K562 (cell line): Measurements from ENCODE around the gene ENO2. TPM values are rescaled to one million over a fixed set of nuclear protein-coding genes. Genes with fewer than 3 reads are reported as not detected.

ENCODE experiments used
- ARID2 ChIP-seq: fragments of 450-650 bp; IDR thresholded peaks from 2 replicates; pipeline ENCODE4 v1.6.1; 2017; ENCODE audit warnings: antibody characterized with exemption, mild to moderate bottlenecking
- CBFA2T2 ChIP-seq: fragments of 450-650 bp; conservative IDR thresholded peaks from 2 replicates; pipeline ENCODE4 v1.6.1; 2017; ENCODE audit warnings: mild to moderate bottlenecking
- CEBPB ChIP-seq: fragments of 450-650 bp; IDR thresholded peaks from 2 replicates; pipeline ENCODE4 v1.6.1; 2016; ENCODE audit warnings: missing genetic modification characterization, missing compliant biosample characterization
- ELF4 ChIP-seq: fragments of 450-650 bp; formaldehyde crosslinking; IDR thresholded peaks from 2 replicates; pipeline ENCODE4 v1.4.0; 2022; ENCODE audit warnings: missing genetic modification characterization
- ETV1 ChIP-seq: fragments of 450-650 bp; conservative IDR thresholded peaks from 2 replicates; pipeline ENCODE4 v1.6.1; 2016; ENCODE audit warnings: missing genetic modification characterization, control low read depth, low read depth, missing compliant biosample characterization
- HDAC1 ChIP-seq, 2 experiments: fragments of 450-650 bp; IDR thresholded peaks; 2 replicates each; pipeline ENCODE4 v1.6.1; 2016 to 2017; ENCODE audit warnings: inconsistent platforms in 1 of 2, mild to moderate bottlenecking in 1 of 2, moderate library complexity in 1 of 2
- HDAC2 ChIP-seq: fragments of 450-650 bp; IDR thresholded peaks from 2 replicates; pipeline ENCODE4 v1.6.1; 2016; ENCODE audit warnings: mild to moderate bottlenecking
- HMG20A ChIP-seq: fragments of 450-650 bp; formaldehyde crosslinking; conservative IDR thresholded peaks from 2 replicates; pipeline ENCODE4 v1.4.0; 2020; ENCODE audit warnings: mild to moderate bottlenecking, mixed read lengths
- KLF13 ChIP-seq: fragments of 450-650 bp; IDR thresholded peaks from 2 replicates; pipeline ENCODE4 v1.6.1; 2016; ENCODE audit warnings: missing genetic modification characterization, low read depth, mild to moderate bottlenecking, missing compliant biosample characterization, moderate library complexity, borderline replicate concordance
- POLR2A ChIP-seq: fragments of 450-650 bp; conservative IDR thresholded peaks from 2 replicates; pipeline ENCODE4 v1.6.1; 2016
- SIN3B ChIP-seq: fragments of 450-650 bp; IDR thresholded peaks from 2 replicates; pipeline ENCODE4 v1.6.1; 2017; ENCODE audit warnings: low read depth, mild to moderate bottlenecking, moderate library complexity
- SIRT6 ChIP-seq: IDR thresholded peaks from one replicate; pipeline ENCODE4 v1.6.1; 2012; ENCODE audit warnings: low read depth, mild to moderate bottlenecking, control low read depth, inconsistent platforms, low read length, moderate library complexity
- SPI1 ChIP-seq: IDR thresholded peaks from 2 replicates; pipeline ENCODE4 v1.6.1; 2011; ENCODE audit warnings: low read depth, low read length, control low read depth, borderline replicate concordance
- TCFL5 ChIP-seq: fragments of 250-450 bp; sonication (Bioruptor Pico); conservative IDR thresholded peaks from 2 replicates; pipeline ENCODE4 v1.6.1; 2021; ENCODE audit warnings: mild to moderate bottlenecking, moderate library complexity, matching md5 sums
- USF2 ChIP-seq: sonication (generic); formaldehyde crosslinking; IDR thresholded peaks from 2 replicates; pipeline ENCODE4 v1.5.0; 2020; ENCODE audit warnings: missing genetic modification reagents
- XRCC5 ChIP-seq: fragments of 200-400 bp; formaldehyde crosslinking; IDR thresholded peaks from 2 replicates; pipeline ENCODE4 v1.6.1; 2017; ENCODE audit warnings: low read depth, mild to moderate bottlenecking, low read length
- YY1 ChIP-seq, 3 experiments: IDR thresholded peaks; 2 replicates each; pipeline ENCODE4 v1.6.1; 2011; ENCODE audit warnings: low read length in 2 of 3, mild to moderate bottlenecking in 2 of 3, moderate library complexity in 2 of 3, borderline replicate concordance in 1 of 3, control low read depth in 1 of 3, low read depth in 1 of 3; ENCODE audit not compliant: insufficient read depth in 3 of 3, insufficient replicate concordance in 2 of 3, control insufficient read depth in 1 of 3, insufficient read length in 1 of 3; ENCODE audit errors: extremely low read depth in 1 of 3
- ZNF24 ChIP-seq: fragments of 450-650 bp; IDR thresholded peaks from 2 replicates; pipeline ENCODE4 v1.6.1; 2016
- polyA plus RNA-seq, 8 experiments: library from polyadenylated mRNA; depleted of rRNA in 4 of 8; stranded (reverse) in 5 of 8; unstranded in 3 of 8; fragments of >200 nt; fragmentation: Nextera tagmentation in 2 of 8; fragmentation: Illumina TruSeq in 1 of 8; extraction: Ambion mirVana in 2 of 8; extraction: Trizol in 1 of 8; gene quantifications; 2 replicates each; pipeline versions ENCODE4 v1.2.1 to v1.2.3, GENCODE V29; 2011 to 2014; ENCODE audit warnings: inconsistent platforms in 1 of 8, missing spikeins in 1 of 8
- total RNA-seq, 7 experiments: library from RNA; depleted of rRNA in 6 of 7; stranded (reverse); fragments of >200 nt in 6 of 7; fragmentation: Illumina TruSeq in 2 of 7; extraction: Trizol in 2 of 7; gene quantifications; 2 replicates each; pipeline versions ENCODE4 v1.2.1 to v1.2.3, GENCODE V29; 2011 to 2021; ENCODE audit warnings: low replicate concordance in 1 of 7
- TF ChIP-seq, protein P1 (sequence below): fragments of 250-450 bp; sonication (Bioruptor Pico); IDR thresholded peaks from 2 replicates; pipeline ENCODE4 v1.8.0; 2021; ENCODE audit warnings: moderate library complexity, mild to moderate bottlenecking, inconsistent platforms
- TF ChIP-seq, protein P2 (sequence below), 2 experiments: fragments of 450-650 bp; conservative IDR thresholded peaks; 2 replicates each; pipeline ENCODE4 v1.6.1; 2017; ENCODE audit warnings: mild to moderate bottlenecking in 2 of 2, moderate library complexity in 2 of 2
- TF ChIP-seq, protein P3 (sequence below): fragments of 250-450 bp; sonication (Bioruptor Pico); IDR thresholded peaks from 2 replicates; pipeline ENCODE4 v1.8.0; 2022; ENCODE audit warnings: inconsistent platforms

ENO2 gene
- total and polyA plus RNA-seq, 9 of the 15 experiments (the other 6 are each of a cell fraction or from before 2014, with no cell fraction given), result 10.9 to 43.3 (median 21.0) TPM

DNA sequence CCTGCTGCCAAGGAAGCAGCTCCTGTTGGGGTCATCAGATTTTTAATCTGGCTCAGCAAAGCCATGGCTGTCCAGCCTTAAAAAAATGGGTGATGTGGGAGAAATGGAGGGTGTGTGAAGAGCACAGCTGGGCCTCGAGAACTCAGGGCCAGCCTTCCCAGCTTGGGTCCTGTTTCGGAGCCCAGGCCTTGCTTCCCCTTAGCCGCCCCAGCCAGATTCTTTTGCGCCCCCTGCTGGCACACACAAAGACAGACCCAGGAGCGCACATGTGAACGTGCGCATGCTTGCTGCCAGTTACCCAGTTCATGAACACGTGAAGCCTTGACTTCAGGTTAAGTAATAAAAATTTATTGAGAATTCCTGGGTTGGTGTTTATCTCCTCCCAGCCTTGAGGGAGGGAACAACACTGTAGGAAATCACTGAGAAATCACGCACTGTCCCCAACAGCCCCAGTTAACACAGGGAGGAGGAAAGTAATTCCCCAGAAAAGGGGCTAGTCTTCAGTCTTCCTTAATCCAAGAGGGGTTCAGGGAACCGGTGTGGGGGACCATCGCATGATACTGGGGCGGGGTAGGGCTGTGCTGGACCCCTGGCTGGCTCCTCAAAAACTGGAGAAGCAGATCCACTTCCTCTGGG is 50.8 kb downstream of the ENO2 start (continued):
- TF ChIP-seq, protein P1, sequence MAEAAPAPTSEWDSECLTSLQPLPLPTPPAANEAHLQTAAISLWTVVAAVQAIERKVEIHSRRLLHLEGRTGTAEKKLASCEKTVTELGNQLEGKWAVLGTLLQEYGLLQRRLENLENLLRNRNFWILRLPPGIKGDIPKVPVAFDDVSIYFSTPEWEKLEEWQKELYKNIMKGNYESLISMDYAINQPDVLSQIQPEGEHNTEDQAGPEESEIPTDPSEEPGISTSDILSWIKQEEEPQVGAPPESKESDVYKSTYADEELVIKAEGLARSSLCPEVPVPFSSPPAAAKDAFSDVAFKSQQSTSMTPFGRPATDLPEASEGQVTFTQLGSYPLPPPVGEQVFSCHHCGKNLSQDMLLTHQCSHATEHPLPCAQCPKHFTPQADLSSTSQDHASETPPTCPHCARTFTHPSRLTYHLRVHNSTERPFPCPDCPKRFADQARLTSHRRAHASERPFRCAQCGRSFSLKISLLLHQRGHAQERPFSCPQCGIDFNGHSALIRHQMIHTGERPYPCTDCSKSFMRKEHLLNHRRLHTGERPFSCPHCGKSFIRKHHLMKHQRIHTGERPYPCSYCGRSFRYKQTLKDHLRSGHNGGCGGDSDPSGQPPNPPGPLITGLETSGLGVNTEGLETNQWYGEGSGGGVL, result no peak
- TF ChIP-seq CEBPB (no peak), ZNF24 (no peak), ARID2 (no peak), SIN3B (no peak), SPI1 (no peak), HDAC1 (IDR thresholded peaks at IDR 0.05) (0 out of 4 replicates have a peak, but pooled peaks of 1 of the 2 experiments have one; percentile 9), YY1 (IDR thresholded peaks at IDR 0.05; ENCODE audit: borderline replicate concordance in 1 of 3, control insufficient read depth in 1 of 3, extremely low read depth in 1 of 3, insufficient read depth in 3 of 3, insufficient read length in 1 of 3, insufficient replicate concordance in 2 of 3, low read depth in 1 of 3, low read length in 2 of 3) (peak in 2 of 3 experiments; percentile 23 to 39), ETV1 (no peak; the same call in 1 of the 2 replicates), KLF13 (tag) (no peak), XRCC5 (peak; percentile 85; the same call in 1 of the 2 replicates), HMG20A (CRISPR knock-in tag) (no peak), USF2 (CRISPR knock-in tag) (peak; percentile 33; the same call in 1 of the 2 replicates), ELF4 (CRISPR knock-in tag) (no peak), POLR2A (peak; percentile 50), TCFL5 (CRISPR knock-in tag) (no peak), HDAC2 (no peak), SIRT6 (no peak), CBFA2T2 (no peak)
- TF ChIP-seq, protein P2, sequence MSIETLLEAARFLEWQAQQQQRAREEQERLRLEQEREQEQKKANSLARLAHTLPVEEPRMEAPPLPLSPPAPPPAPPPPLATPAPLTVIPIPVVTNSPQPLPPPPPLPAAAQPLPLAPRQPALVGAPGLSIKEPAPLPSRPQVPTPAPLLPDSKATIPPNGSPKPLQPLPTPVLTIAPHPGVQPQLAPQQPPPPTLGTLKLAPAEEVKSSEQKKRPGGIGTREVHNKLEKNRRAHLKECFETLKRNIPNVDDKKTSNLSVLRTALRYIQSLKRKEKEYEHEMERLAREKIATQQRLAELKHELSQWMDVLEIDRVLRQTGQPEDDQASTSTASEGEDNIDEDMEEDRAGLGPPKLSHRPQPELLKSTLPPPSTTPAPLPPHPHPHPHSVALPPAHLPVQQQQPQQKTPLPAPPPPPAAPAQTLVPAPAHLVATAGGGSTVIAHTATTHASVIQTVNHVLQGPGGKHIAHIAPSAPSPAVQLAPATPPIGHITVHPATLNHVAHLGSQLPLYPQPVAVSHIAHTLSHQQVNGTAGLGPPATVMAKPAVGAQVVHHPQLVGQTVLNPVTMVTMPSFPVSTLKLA (conservative IDR thresholded peaks at IDR 0.05), result peak; percentile 84 to 86
- TF ChIP-seq, protein P3, sequence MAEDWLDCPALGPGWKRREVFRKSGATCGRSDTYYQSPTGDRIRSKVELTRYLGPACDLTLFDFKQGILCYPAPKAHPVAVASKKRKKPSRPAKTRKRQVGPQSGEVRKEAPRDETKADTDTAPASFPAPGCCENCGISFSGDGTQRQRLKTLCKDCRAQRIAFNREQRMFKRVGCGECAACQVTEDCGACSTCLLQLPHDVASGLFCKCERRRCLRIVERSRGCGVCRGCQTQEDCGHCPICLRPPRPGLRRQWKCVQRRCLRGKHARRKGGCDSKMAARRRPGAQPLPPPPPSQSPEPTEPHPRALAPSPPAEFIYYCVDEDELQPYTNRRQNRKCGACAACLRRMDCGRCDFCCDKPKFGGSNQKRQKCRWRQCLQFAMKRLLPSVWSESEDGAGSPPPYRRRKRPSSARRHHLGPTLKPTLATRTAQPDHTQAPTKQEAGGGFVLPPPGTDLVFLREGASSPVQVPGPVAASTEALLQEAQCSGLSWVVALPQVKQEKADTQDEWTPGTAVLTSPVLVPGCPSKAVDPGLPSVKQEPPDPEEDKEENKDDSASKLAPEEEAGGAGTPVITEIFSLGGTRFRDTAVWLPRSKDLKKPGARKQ (CRISPR knock-in tag), result no peak
